NK-92 (cell line): ENCODE data around the gene ACAA2.
"Not testable (repeated sequence)": the region's sequence is repeated elsewhere in the genome, so short reads cannot be mapped to it uniquely, and the experiment has no call there.

ENCODE experiments used
- DNase-seq: peaks from one replicate; lab custom pipeline; 2025; ENCODE audit not compliant: unreplicated experiment; lab: John Stamatoyannopoulos, UW

ACAA2 gene

GRCh38 chr18:49813069-49813318, 339 bp downstream of the ACAA2 start:
- no peak for DNase-seq

- no peak for DNase-seq
These were observed 856 bp downstream of the ACAA2 start for GRCh38 chr18:49812286-49813068.

- DNase-seq = no peak
These were observed 2.0 kb downstream of the ACAA2 start for GRCh38 chr18:49811151-49811938.

GRCh38 chr18:49808553-49809191, 4.7 kb downstream of the ACAA2 start:
- not testable (repeated sequence) for DNase-seq

GRCh38 chr18:49804096-49804495, 9.2 kb downstream of the ACAA2 start:
- no peak for DNase-seq

- DNase-seq = no peak
These were observed 10.7 kb downstream of the ACAA2 start for GRCh38 chr18:49802623-49803022.

- not testable (repeated sequence) for DNase-seq
These were observed 12.8 kb downstream of the ACAA2 start for GRCh38 chr18:49800491-49800890.

- not testable (repeated sequence) for DNase-seq
These were observed 13.5 kb downstream of the ACAA2 start for GRCh38 chr18:49799806-49800205.

GRCh38 chr18:49798001-49798400, 15.3 kb downstream of the ACAA2 start:
- DNase-seq = no peak

- no peak for DNase-seq
These were observed 17.5 kb downstream of the ACAA2 start for GRCh38 chr18:49795612-49796552.

GRCh38 chr18:49794743-49795142, 18.6 kb downstream of the ACAA2 start:
- no peak for DNase-seq

- not testable (repeated sequence) for DNase-seq
These were observed 23.7 kb downstream of the ACAA2 start for GRCh38 chr18:49789560-49790134.

GRCh38 chr18:49788327-49788898, 24.9 kb downstream of the ACAA2 start:
- DNase-seq = no peak

GRCh38 chr18:49786019-49786720, 27.2 kb downstream of the ACAA2 start:
- DNase-seq = no peak

- no peak for DNase-seq
These were observed 28.7 kb downstream of the ACAA2 start for GRCh38 chr18:49784427-49785185.

GRCh38 chr18:49783631-49784030, 29.7 kb downstream of the ACAA2 start:
- not testable (repeated sequence) for DNase-seq

- no peak for DNase-seq
These were observed 34.4 kb downstream of the ACAA2 start for GRCh38 chr18:49778826-49779465.

- DNase-seq = no peak
These were observed 44.1 kb downstream of the ACAA2 start for GRCh38 chr18:49769047-49769728.
